Ovary (tissue), 9 donors: Measurements from ENCODE around the gene TRIM42. TPM values are rescaled to one million over a fixed set of nuclear protein-coding genes. Genes with fewer than 3 reads are reported as not detected.

Source experiments
- DNase-seq, 5 donors: peaks; one replicate each; pipeline ENCODE4 v3.0.0-alpha.2; 2019 to 2020
- H3K27ac ChIP-seq, 2 donors: fragments of 200-600 bp; one replicate each; pipeline versions ENCODE4 v1.5.1 to v1.8.0; 2019 to 2022
- H3K27me3 ChIP-seq: fragments of 200-600 bp; one replicate; pipeline ENCODE4 v1.8.0; 2022
- H3K36me3 ChIP-seq: fragments of 200-600 bp; sonication (generic); one replicate; pipeline ENCODE4 v1.5.1; 2019
- H3K4me1 ChIP-seq: one replicate; pipeline ENCODE4 v1.8.1; 2013; ENCODE audit warnings: mild to moderate bottlenecking, moderate library complexity; ENCODE audit not compliant: insufficient read depth
- H3K4me3 ChIP-seq: fragments of 200-600 bp; sonication (generic); one replicate; pipeline ENCODE4 v1.5.1; 2017
- H3K9me3 ChIP-seq, 2 donors: fragments of 200-600 bp in 1 of 2; sonication (generic) in 1 of 2; one replicate each; pipeline versions ENCODE4 v1.5.1 to v1.8.1; 2013 to 2019; ENCODE audit warnings: mild to moderate bottlenecking in 1 of 2, moderate library complexity in 1 of 2
- CTCF ChIP-seq, 3 donors: fragments of 450-650 bp in 2 of 3; fragments of 200-600 bp in 1 of 3; IDR thresholded peaks; one replicate each; pipeline versions ENCODE4 v1.5.1 to v1.8.0; 2016 to 2022; ENCODE audit warnings: antibody characterized with exemption in 3 of 3, mild to moderate bottlenecking in 1 of 3
- EP300 ChIP-seq: sonication (generic); formaldehyde crosslinking; IDR thresholded peaks from one replicate; pipeline ENCODE4 v1.6.1; 2017; ENCODE audit warnings: antibody characterized with exemption
- POLR2A ChIP-seq: fragments of 450-650 bp; IDR thresholded peaks from one replicate; pipeline ENCODE4 v1.6.1; 2017; ENCODE audit warnings: antibody characterized with exemption, mild to moderate bottlenecking, moderate library complexity
- WGBS, 3 donors: extraction: QIAGEN DNeasy Blood & Tissue Kit in 1 of 3; methylation state at CpG; one replicate each; pipeline versions ENCODE4 v1.1.5 to v1.1.7; 2013 to 2017; 5-methylcytosine and 5-hydroxymethylcytosine counted together
- intact Hi-C, 4 donors: fragments of 100-400 bp; cut with DNase I; formaldehyde crosslinking; loops; one replicate each; pipeline versions ENCODE4 v1.11.0 to v1.15.1; 2022 to 2023
- polyA plus RNA-seq, 2 donors: library from polyadenylated mRNA; stranded (reverse); fragments of 200-250 nt in 1 of 2; fragments of 350-450 nt in 1 of 2; fragmentation: Illumina TruSeq in 1 of 2; extraction: RNeasy Lipid Tissue Mini Kit (QIAGEN cat#74804) in 1 of 2; gene quantifications; one replicate each; pipeline ENCODE4 v1.2.3, GENCODE V29; 2013 to 2014
- total RNA-seq, 7 donors: library from RNA; depleted of rRNA in 2 of 7; stranded (reverse); fragments of >200 nt in 2 of 7; fragmentation: NEBNext Ultra II Directional in 3 of 7; extraction: Animal tissue kit (Norgen Biotek cat#: 25700) in 3 of 7; gene quantifications; one replicate each; pipeline versions ENCODE4 v1.1.0 to v1.2.4, GENCODE V29; 2016 to 2023
- donor health status: DM: no; HTN: no; CAD: no; lungs with moderate emphysema.
- donor health status: DM: no; HTN: no; CAD: no.
- donor health status: Bipolar disorder and iron deficiency.
- donor health status: DM: yes; HTN: yes; CAD: no.
- donor health status: DM: no; HTN: no; CAD: no.
- donor health status: DM: yes; HTN: yes; CAD: no.

The TRIM42 gene
- total and polyA plus RNA-seq, 9 donors: not detected

GRCh38 chr3:140726066-140726465, 48.2 kb downstream of the TRIM42 start:
- Histone ChIP-seq H3K4me3 (no peak overlapping the region), H3K27ac (no peak overlapping the region), H3K4me1 (no peaks in the 10 kb centered on the region), H3K9me3 (no peaks in the 10 kb centered on the region), H3K36me3 (no peaks in the 10 kb centered on the region), H3K27me3 (no peaks in the 10 kb centered on the region)
- no peak for DNase-seq
- WGBS, 3 donors: 84 to 100% (median 91%) methylated on average over 1 of the region's 1 CpG
- intact Hi-C loops: no loop called here
- TF ChIP-seq POLR2A (no peak), CTCF (IDR thresholded peaks at IDR 0.05) (no peak), EP300 (no peak)

GRCh38 chr3:140727886-140728285, 50.0 kb downstream of the TRIM42 start:
- WGBS, 3 donors: 81 to 88% (median 86%) methylated on average over 4 of the region's 4 CpGs
- DNase-seq: no peak
- Histone ChIP-seq H3K36me3 (no peaks in the 10 kb centered on the region), H3K27me3 (no peaks in the 10 kb centered on the region), H3K4me1 (no peaks in the 10 kb centered on the region), H3K27ac (no peak overlapping the region), H3K4me3 (no peak overlapping the region), H3K9me3 (no peaks in the 10 kb centered on the region)
- intact Hi-C loops: no loop called here
- no peak for TF ChIP-seq CTCF (IDR thresholded peaks at IDR 0.05)
- TF ChIP-seq POLR2A: no peak
- TF ChIP-seq EP300: no peak

- H3K27ac ChIP-seq: no peak overlapping the region
- no peaks in the 10 kb centered on the region for H3K36me3 ChIP-seq
- no peaks in the 10 kb centered on the region for H3K4me1 ChIP-seq
- no peaks in the 10 kb centered on the region for H3K27me3 ChIP-seq
- WGBS, 3 donors: 92 to 94% (median 93%) methylated on average over 6 of the region's 6 CpGs
- no peaks in the 10 kb centered on the region for H3K9me3 ChIP-seq
- TF ChIP-seq EP300: no peak
- TF ChIP-seq CTCF (IDR thresholded peaks at IDR 0.05): no peak
- TF ChIP-seq POLR2A: no peak
- H3K4me3 ChIP-seq: no peak overlapping the region
- intact Hi-C loops: loop anchor here in 1 of 4 donors (10.0 kb wide), 1 partner anchor 437 kb away; no protein-coding TSS in a partner anchor
- no peak for DNase-seq
Measured at GRCh38 chr3:140731440-140732119, 53.7 kb downstream of the TRIM42 start.

GRCh38 chr3:140733623-140734022, 55.8 kb downstream of the TRIM42 start:
- Histone ChIP-seq H3K36me3 (no peaks in the 10 kb centered on the region), H3K27ac (no peak overlapping the region), H3K4me1 (no peaks in the 10 kb centered on the region), H3K27me3 (no peaks in the 10 kb centered on the region), H3K9me3 (no peaks in the 10 kb centered on the region), H3K4me3 (no peak overlapping the region)
- WGBS, 3 donors: 84 to 88% (median 87%) methylated on average over 3 of the region's 3 CpGs
- intact Hi-C loops: loop anchor here in 1 of 4 donors (10.0 kb wide), 1 partner anchor 439 kb away; no protein-coding TSS in a partner anchor
- no peak for DNase-seq
- no peak for TF ChIP-seq CTCF (IDR thresholded peaks at IDR 0.05)
- TF ChIP-seq POLR2A: no peak
- no peak for TF ChIP-seq EP300
